ENCODE results near the gene ETS1.

GRCh38 chr11:128588093-128588492 lies 735 bp upstream of the ETS1 start:
- TF ChIP-seq CTCF (optimal IDR thresholded peaks at IDR 0.05 in 1 of 3, IDR thresholded peaks at IDR 0.05 in 1 of 3, conservative IDR thresholded peaks at IDR 0.05 in 1 of 3; ENCODE audit: extremely low read depth in 1 of 3, insufficient read depth in 2 of 3, low read length in 3 of 3) (no peak), EZH2 (IDR thresholded peaks at IDR 0.05; ENCODE audit: low read length) (no peak)

Measured in keratinocyte (primary cell).